ENCODE data around the gene OLA1.

The OLA1 gene

DNA sequence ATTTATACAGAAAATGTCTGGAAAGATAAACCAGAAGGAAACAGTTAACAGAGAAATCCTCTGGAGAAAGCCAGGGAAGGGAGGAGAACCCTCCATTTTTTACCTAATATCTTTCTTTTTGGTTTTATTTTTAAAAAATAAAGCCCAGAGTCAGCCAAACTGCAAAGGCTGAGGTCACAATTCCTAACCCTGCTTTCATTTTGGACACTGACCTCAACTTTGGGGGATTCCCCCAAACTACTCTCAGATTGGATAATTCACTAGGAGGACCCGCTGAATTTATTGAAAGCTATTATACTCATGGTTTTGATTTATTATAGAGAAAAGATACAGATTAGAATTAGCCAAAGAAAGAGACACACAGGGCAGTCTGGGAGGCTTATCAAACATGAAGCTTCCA is 189.9 kb downstream of the OLA1 start:
- no peak for DNase-seq

DNA sequence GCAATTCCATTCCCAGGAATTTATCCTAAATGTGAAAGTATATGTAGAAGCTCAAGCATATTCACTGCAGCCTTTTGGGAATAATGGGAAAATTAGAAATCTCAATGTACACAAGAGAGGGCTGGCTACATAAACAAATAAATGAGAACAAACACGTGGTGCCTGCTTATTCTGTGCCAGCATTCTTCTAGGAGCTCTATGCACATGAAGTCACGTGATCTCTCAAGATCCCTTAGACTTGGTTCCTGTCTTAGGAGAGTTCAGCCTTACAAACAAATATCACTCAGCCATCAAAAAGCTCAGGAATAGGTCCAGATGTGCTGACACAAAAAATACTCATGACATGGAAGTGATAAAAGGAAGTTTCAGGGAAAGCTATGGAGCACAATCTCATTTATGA is 190.3 kb downstream of the OLA1 start:
- DNase-seq: no peak

DNA sequence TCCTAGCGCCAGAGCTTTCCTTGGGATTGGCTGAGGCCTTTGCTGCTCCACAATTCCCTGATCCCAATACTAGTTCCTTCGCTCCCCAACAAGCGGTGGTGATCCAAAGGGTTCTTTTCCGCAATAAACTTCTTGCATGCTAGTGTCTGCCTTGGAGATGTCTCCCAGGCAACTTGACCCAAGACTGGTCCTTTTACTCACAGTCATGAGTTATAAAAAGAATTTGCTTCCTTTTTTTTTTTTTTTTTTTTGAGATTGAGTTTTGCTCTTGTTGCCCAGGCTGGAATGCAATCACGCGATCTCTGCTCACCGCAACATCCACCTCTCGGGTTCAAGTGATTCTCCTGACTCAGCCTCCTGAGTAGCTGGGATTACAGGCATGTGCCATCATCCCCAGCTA is 193.4 kb downstream of the OLA1 start:
- no peak for DNase-seq

DNA sequence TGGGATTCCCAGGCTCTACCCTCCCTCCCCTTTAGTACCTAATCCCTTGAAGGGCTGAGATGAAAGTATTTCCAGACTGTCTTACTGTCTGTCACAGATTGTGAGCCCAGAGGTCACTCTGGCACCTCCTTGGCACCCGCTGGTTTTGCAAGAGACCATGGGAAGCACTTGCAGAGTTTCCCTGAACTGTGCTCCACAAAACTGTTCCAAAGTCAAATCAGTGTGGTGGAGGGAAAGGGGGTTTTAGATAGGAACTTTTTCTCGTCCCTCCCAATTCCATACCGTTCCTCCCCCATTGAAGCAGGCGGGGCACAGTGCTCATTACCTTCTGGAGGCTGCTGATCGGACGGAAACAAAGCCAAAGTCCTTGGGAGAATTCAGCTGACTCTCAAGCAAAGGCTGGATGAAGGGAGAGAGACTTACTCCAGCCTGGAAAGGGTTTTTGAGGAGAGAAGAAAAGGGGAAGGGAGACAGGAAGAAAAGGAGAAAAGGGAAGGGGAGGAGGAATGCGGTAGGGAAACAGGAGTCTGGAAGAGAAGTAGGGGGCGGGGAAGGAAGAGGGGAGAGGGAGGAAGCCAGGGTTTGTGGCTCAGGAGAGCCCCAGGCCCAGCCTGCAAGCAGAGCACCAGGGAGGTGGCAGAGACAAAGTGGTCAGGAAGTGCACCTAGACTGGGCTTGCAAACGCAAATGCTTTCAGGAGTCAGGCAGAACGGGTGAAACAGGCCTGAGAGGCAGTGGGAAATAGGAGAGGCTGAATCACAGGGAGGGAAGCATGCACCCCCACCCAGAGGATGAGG is 194.8 kb downstream of the OLA1 start:
- DNase-seq: no peak

DNA sequence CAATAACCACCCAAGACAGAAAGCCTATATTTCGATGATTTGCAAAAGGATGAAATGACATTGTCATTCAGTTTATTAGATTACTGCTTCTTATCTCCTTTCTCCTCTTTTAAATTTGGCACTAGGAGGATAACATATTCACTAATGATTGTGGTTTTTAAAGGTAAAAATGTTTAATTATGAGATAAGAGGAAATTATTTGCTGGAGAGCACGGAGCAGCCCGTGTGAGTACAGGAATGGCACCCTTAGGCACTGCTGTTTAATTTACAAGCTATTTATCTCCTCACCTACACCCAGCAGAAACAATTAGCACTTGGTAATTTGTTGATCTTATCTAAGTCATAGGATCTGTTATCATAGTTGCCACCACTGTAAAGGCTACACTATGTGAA is 195.8 kb downstream of the OLA1 start:
- no peak for DNase-seq

DNA sequence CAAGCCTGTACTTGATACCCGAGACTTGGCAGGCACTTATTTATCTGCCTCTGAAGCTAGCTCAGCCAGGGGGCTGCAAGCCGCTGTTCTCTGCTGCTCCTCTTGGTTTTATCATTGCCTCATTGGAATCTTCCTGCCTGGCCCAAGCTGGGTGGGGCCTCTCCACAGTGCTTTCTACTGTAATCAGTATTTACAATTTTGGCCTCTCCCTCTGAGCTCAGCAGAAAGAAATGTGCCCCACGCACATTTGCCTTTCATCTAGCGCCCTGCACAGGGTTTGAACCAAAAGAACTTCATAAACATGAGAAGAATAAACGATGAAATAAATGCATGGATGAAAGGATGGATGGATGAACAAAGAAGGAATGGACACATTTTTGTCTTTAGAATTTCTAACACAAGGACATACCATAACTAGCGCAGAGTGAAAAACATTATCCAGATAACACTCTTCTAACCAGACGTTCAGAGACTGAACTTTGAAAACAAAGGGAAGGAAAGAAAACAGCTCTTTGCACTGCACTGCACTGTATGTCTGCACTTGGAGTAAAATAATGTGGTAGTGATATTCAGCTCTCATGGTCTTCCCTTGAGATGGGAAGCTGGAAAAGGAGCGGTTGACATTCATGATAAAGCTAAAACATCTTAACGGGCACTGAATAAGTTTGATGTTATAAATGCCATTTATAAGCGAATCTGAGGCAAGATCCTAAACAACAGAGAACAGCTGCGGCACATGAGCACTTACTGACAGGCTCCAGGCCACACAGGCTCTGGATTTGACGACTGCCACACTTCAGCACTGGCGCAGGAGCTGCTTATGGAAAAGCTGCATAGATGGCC is 196.4 kb downstream of the OLA1 start:
- no peak for DNase-seq

DNA sequence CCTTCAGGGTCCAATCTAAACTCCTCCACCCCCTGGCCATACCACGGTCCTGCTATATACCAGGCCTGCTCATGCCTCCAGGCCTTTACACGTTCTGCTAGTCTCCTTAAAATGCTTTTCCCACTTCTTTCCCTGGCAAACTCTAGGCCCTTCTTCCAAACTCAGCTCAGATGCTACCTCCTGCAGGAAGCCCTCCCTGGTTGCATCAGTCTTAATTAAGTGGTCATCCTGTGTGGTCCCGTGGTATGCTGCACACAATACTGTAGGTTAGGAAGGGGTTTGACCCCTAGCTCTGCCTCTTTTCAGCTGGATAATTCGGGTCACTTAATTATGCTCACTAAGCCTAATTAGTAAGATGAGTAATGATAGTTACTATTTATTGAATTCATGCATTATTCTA is 197.3 kb downstream of the OLA1 start:
- DNase-seq: no peak

DNA sequence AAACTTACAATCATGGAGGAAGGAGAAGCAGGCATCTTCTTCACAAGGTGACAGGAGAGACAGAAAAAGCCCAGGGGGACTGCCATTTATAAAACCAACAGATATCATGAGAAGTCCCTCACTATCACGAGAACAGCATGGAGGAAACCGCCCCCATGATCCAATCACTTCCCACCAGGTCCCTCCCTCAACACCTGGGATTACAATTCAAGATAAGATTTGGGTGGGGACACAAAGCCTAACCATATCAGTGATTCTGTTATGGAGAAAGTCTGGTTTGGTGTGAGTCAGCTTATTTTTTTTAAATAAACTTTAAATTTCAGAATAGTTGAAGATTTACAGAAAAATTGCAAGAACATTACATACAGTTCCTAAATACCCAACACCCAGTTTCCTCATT is 198.4 kb downstream of the OLA1 start:
- DNase-seq: no peak

DNA sequence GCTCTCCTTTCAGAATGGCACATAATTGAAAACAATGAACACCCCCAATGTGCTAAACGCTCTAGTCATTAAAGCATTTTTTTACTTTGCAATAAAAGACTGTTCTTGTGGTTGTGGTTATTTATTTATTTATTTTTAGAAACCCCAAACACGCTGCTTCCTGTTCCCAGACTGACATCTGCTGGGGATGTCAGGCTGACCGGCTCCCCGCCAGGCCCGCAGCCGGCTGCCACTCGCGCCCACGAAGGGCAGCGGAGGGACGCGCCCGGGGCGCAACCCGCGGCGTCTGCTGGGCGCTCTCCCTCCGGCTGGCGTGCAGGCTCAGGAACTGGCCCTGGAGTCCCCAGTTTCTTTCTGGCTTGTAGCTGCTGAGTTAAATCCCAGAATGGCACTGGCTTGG is 200.1 kb downstream of the OLA1 start:
- DNase-seq: no peak

DNA sequence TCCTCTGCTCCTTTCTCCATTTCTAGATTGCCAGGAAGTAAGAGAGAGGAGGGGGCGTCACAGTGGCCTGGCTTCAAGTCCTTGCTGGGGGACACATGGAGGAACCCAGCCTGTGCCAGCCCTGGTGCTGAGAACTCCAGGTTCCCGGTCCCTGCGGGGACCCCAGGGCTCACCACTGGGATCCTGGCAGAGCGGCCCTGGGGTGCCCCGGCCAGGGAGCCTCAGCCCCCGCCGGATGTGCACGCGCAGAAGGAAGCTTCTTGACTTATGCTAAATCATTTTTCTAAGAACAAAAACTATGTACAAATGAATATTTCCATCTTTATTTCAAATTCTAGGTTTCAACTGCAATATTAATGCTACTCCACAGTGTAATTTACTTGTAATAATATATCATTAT is 200.6 kb downstream of the OLA1 start:
- no peak for DNase-seq

DNA sequence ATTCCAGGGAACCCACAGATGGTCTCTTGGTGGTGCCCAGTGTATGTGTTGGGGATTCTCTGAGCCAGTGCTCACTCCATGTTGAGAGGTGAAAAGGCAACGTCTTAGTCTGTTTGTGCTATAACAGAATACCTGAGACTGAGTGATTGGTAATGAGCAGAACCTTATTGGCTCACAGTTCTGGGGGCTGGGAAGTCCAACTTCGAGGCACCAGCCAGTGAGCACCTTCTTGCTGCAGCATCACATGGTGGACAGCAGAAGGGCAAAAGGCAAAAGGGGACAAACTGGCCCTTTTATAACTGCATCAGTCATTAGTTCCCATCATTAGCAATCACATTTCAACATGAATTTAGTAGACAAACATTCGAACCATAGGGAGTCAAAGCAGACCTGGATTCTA is 202.2 kb downstream of the OLA1 start:
- no peak for DNase-seq

DNA sequence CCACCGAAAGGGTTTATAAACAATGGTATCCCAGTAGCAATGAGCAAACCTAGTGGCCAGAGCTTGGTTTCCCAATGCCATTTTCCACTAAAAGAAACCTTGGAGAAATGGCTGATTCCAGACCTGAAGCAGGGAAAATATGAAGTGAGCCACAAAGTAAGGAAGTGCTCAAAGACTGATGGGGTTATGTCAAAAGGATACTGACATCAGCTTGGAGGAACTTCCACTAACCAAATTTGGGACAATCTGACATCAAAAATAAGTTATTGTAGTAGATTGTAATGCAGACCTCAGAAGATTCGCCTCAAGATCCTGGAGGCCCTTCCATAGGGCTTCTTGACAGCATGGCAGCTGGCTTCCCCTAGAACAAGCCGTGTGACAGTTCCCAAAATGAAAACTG is 203.8 kb downstream of the OLA1 start:
- no peak for DNase-seq

DNA sequence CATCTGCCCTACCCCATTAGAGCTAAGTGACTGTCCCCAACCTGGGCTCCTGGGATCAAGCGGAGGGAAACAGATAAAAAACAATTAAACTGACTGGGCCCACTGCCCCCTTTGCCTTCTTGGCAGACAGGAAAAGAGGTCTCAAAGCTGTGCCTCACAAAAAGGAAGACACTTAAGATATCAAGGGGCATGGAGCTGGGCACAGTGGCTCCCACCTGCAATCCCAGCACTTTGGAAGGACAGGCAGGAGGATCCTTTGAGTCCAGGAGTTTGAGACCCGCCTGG is 208.0 kb downstream of the OLA1 start:
- DNase-seq: no peak

DNA sequence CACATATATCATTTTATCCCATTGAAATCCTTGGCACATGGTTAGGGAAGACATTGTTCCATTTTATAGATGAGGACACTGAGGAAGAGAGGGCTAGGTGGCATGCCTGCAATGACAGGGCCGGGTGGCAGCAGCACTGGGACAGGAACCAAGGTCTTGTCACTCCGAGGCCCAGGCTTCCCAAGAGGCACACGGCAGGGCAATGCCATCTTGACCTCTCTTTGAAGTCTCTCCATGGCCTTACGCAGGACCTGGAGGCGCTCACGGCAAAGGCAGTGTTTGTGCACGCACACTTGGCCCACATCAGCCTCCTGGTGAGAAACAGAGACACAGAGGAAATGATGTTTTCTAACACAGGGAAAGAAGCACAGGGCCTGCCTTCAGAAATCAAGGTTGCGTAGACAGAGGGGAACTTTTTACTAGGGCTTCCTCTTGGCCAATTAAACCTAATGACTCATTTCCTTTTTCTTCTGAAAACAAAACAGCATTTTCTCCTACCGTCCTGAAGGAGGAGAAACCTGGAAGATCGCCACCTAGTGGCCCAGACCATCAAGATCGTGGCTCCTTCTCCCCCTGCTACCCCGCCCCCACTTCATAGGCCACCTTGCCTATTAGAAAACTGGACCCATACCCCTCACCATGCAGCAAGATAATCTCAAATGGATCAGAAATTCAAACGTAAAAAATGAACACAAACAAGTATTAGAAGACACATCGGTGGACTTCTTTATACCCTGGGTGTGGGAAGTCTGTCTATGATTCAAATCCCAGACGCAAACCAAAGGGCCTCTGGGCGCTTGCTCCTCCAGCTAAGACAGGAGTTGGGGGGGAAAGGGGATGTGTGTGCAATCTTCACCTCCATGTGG is 208.5 kb downstream of the OLA1 start:
- DNase-seq: peak in 1 of 2 experiments; percentile 22

DNA sequence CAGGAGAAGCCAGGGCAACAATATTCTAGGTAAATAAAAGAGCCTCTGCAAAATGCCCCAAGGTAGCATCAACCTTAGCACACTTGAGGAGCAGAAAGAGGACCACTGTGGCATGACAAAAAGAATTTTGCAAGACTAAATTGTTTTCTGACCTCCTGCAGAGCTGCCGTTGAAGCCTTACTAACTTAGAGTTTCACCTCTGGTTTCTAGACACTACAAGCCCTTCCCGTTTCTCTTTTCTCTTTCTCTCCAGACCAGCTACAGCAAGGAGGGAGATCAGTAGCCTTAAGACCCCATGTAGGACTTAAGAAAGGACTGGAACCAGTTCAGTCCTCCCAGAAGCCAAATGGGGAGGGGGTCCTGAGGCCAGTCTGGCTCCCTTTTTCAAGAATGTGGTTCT is 209.9 kb downstream of the OLA1 start:
- DNase-seq: no peak

DNA sequence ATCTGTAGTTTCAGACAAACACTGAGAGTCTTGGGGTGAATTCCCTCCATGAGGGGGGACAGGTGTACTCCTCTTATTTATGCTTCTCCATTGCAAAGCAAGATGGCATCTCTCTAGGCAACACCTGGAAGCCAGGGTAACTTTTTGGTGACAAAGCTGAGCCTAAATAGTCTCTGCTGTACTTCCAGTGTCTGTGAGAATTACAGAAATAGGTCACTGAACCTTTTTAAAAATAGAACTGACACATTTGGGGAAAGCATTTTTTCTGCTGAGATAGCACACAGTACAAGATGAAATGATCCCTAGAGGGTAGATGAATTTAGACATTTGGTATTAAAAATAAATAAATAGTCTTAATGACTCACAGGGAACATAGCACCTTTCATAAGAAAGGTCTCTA is 211.5 kb downstream of the OLA1 start:
- DNase-seq: no peak

DNA sequence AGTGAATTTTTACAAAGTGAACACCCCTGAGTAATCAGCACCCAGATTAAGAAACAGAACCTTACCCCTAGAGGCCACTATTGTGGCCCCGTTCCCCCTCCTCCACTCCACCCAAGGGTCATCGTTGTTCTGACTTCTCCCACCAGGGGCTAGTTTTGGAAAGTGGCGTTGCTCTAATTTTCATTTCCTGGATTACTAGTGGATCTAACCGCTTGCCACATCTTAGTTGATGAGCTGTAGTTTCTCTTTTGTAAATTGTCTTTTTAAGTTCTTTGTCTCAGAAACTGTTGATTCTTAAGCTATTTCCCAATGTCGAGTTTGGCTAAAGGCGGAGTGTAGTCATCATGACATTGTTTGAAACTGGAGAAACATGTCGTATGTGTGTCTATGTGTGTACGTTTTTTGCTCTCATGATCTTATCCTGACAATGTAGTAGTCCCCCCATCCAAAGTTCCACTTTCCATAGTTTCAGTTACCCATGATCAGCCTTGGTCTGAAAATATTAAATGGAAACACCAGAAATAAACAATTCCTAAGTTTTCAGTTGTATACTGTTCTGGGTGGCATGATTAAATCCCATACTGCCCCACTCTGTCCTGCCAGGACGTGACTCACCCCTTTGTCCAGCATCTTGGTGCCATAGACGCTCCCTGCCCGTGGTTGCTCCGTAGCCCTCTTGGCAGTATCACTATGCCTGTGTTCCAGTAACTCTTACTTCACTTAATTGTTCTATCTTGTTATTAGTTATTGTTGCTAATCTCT is 212.2 kb downstream of the OLA1 start:
- DNase-seq: no peak

DNA sequence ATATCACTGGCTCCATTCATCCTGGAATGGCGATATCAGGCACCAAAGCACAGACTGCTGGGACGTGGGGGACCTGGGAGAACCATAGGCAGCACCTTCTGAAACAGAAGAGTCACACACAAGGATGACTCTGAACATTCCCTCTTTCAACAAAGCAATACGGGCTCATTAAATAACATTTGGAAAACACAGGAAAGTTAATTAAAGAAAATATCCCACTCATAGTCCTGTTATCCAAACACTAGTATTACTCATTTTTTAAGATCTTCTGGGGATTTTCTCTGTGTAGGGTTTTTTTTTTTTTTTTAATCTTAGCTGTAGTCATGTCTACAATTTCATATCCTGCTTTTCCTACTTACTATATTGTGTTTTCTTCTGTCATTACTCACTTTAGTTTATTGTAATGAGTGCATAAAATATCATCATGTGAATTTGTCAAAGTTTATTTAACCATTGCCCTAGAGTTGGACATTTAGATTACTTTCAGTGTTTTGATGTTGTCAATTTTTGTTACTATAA is 213.2 kb downstream of the OLA1 start:
- no peak for DNase-seq

DNA sequence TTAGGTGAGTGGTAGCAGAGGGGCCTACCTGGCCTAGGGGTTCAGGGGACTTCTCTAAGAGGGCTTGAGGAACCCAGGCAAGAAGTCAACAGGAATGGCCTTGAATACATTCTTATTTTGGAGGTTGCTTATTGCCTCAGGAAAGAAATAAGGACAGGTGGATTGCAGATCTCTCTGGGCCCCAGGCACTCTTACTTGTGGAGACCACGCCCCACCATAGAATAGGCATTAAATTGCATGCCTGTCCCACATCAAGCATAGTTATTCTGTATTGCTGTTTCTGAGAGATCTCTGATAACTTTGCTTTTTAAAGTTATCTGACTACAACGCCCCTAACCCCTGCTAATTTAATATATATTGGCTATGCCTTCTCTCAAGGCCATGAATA is 215.2 kb downstream of the OLA1 start:
- DNase-seq: no peak

DNA sequence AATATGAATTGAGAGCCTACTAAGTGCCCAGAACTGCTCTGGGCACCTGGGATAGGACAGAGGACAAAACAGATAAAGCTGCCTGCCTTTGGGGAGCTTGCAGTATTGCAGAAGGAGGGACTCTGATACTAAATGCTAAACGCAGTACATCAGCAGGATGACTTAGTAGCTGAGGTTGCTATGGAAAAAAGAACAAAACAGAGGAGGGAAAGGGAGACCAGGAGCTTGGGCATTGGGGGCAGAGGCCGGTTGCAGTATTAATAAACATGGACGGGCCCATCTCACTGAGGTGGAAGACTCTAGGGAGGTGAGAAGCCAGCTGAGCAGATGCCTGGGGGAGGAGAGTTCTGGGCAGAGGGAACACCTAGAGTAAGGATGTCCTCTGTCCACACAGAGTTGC is 217.1 kb downstream of the OLA1 start:
- no peak for DNase-seq

DNA sequence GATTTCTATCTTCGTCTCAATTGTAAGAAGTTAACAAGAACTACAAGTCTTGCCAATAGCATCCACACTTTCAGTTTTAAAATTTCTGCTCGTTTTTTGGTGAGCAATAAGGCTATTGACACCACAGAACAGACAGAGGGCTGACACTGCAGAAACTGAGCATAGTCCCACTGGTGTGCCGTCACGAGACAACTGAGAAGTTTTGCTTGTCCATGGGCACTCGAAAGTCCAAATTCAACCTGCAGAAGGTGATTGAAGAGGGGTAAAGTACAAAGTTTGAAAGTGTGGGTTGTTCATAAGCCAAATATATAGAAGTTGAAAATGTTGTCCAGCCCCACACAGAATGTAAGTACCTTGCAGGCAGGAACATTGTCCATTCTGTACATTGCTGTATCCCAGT is 219.4 kb downstream of the OLA1 start:
- DNase-seq: no peak

DNA sequence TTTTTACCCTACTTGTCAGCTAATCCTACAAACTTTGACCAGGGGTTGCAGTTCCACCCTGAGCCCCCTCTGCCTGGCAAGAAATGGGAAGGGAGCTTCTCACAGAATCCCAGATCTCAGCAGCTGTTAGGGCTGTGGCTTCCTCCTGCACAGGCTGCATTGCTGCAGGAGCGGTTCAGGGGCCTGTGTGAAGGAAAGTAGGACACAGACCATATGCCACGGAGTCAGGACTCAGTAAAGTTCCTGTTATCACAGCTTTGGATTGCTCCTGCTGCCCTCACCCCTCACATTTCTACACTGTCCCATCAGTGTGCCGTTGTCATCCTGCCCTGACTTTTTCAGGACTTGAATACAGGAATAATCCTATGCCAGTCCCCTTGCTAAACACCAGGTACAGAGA is 220.4 kb downstream of the OLA1 start:
- no peak for DNase-seq

All from cerebellar nuclear complex (tissue), 1 donor.